Ramos (cell line): Measurements from ENCODE around the gene AGBL3.

Source experiments
- in situ Hi-C: fragments of 300-500 bp; cut with MboI; formaldehyde crosslinking; loops from one replicate; pipeline ENCODE4 v1.14.3; 2022; ENCODE audit warnings: low sequenced_read_pairs; ENCODE audit not compliant: unreplicated experiment

AGBL3 gene

DNA sequence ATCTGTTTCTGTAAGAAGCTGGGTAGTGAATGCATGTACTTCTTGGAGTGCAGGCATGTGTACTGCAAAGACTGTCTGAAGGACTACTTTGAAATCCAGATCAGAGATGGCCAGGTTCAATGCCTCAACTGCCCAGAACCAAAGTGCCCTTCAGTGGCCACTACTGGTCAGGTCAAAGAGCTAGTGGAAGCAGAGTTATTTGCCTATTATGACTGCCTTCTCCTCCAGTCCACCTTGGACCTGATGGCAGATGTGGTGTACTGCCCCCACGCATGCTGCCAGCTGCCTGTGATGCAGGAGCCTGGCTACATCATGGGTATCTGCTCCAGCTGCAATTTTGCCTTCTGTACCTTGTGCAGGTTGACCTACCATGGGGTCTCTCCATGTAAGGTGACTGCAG is 142.6 kb downstream of the AGBL3 start:
- in situ Hi-C loops = no loop called here

DNA sequence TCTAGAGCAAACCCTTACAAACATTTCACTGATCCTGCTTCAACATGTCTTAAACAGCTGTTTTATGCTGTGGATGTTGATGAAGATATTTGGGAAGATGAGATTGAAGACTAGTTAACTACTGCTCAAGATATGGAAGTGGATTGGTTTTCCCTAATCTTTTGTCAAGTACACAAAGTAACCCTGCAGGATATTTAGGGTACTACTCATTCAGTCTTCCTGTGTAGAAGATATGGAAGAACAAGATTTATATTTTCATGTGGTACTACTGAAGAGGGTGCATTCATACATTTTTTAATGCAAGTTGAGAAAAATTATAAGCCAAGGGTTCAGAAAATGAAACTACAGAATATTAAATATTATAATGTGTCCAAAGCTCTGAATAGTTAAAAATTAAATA is 143.3 kb downstream of the AGBL3 start:
- in situ Hi-C loops = no loop called here

DNA sequence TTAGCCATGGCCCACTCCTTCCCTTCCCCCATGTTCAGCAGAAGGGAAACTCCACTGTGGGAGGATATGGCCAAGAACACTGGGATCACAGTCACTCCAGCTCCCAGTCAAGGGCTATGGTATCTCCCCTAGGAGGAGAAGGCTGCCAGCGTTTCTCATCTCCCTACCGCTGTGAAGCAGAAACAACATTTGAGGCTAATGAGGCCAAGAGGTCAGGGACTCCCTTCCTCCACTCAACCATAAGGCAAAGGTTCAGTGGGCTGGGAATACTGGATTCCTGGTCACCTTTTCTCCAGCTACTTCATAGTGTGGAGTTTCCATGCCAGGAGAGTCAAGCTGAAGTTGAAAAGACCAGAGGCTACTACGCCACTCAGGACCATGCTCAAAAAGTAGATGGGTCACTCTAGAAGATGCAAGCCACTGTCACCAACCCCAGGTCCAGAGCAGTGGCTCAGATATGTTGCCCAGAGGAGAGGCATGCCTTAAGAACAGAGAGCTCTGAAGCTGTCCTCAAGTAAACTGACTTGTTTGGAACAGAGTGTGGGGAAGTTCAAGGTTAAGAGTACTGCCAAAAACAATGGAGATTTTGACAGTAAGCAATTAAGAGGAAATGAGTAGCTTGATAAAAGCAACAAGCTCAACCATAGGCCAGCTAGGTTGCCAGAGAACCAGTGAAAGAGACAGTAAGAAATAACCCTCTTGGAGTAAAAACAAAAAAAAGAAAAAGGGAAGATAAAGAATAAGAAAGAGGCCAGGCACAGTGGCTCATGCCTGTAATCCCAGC is 157.8 kb downstream of the AGBL3 start:
- in situ Hi-C loops = no loop called here

DNA sequence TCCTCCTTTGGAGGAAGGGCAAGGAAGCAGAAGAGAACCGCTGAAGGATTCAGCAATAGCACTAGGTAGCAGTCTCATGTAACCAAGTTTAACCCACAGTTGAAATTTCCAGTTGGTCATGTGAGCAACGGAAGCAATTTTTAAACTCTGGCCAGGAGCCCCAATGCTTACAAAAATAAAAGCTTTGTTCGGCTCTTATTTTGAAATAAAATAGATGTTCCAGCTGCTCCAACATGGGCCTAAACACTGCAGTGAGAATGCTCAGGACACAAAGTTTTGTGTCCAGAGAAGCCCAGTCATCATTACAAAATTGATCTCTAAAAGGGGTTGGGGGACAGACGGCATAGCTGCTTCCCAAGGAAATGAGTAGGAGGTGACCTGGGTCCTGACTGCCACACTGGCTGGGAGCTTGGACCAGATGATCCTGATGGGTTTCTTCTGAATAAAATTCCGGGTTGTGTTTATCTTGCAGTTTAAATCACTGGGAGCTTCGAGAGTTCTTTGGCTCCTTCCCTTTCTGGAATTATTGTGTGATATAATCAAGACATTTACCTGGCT is 161.1 kb downstream of the AGBL3 start:
- in situ Hi-C loops = no loop called here

DNA sequence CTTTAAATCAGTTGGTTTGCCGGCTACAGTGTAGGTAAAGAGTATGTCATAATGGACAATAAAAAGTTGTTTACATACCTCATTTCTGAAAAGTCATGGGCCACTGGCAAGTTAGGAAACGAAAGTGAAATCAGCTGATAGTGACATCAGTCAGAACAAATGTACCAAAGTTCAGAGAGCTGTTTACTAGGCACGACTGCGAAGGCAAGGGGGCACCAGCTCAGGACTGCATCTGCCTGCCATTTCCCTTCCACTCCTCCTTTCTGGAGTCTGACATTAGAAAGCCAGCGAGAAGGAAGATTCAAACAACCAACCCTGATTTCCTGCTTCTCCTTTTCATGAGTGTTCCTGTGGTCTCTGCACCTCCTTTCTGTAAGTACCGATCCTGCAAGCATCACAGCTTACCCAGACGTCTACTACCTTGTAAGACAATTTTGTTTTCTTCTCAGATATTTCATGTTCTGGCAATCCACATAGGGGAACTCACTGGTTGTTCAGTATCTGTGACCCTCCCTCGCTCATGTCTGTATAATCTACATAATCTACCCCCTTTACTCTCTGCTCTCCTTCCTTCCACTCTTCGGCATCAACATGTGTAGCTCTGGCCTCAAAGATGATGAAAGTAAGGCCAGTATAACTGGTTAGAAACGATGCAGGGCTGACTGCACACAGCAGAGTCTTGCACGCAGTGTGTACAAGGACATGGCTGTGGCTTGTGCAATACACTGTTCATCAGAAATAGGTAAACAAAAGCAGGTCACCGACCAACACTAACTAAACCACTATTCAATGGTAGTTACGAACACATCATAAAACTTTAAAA is 161.8 kb downstream of the AGBL3 start, which contains the start of gene TMEM140:
TMEM140 (plus strand) TSS at position 174 of the 823 bp plus-strand sequence. CDS start 16,370 bp downstream, outside the sequence.
- in situ Hi-C loops = no loop called here

DNA sequence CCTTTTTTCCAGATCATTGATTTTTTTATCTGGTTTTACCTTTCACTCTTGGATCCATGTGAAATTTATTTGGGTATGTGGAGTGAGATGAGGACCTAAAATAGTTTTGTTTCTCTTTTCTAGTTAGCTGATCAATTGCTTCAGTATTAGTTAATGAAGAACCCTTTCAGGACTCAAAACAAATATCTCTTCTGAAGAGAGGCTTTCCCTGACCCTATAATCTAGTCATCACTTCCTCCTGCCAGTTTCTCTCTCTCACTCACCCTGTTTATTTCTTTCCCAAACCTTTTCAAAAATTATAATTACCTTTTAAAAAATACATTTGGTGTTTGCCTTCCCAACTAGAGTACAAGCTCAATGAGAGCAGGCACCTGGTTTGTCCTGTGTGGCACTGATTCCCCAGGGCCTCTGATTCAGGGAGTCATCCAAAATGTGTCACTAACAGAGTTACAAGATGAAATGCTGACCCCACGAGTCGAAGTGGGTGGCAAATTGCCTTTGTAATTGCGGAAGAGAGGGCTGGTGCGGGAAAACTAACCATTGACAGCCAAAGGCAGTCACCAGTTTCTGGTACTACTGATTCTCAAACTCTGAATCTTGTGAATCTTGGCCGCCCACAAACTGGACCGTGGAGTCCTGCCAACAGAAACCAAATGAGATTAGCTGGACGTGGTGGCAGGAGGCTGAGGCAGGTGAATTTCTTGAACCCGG is 163.9 kb downstream of the AGBL3 start:
- in situ Hi-C loops = loop anchor here (25.0 kb wide), 2 partner anchors 1113 to 1212 kb away; no protein-coding TSS in a partner anchor

DNA sequence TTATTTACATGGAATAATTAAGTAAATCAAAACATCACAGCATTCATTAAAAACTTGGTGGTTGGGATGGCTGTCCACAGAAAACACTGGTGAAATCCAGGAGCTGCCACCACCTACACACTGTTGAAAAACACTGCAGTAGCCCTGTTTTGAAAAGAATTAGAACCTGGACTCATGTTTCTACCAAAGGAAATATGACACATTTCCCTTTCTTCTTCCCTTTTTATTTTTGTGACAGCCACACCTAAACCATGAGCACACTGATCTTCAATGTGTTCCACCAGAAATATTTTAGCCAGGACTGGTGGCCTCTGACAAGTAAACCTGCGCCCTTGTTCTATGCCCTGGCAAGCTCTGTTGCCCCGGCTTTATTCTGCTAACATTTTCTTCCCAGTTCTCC is 164.8 kb downstream of the AGBL3 start:
- in situ Hi-C loops = loop anchor here (25.0 kb wide), 2 partner anchors 1114 to 1211 kb away; no protein-coding TSS in a partner anchor

DNA sequence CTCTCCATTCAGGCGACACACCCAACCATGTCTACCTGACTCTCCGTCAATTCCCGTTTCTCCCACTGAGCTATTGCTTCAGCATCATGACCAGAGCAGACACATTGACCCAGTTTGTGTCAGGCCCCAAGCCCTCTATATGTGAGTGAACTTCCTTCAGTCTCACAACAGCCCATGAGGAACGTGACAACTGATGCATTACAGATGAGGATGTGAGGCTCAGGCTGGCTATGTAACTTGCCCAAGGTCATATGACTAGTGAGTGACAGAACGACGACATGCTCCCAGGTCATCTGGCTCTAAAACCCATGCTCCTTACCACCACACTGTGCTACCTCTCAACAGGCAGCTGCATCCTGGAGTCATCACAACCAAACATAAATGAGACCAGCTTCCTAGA is 165.2 kb downstream of the AGBL3 start:
- in situ Hi-C loops = loop anchor here (25.0 kb wide), 2 partner anchors 1114 to 1211 kb away; no protein-coding TSS in a partner anchor

DNA sequence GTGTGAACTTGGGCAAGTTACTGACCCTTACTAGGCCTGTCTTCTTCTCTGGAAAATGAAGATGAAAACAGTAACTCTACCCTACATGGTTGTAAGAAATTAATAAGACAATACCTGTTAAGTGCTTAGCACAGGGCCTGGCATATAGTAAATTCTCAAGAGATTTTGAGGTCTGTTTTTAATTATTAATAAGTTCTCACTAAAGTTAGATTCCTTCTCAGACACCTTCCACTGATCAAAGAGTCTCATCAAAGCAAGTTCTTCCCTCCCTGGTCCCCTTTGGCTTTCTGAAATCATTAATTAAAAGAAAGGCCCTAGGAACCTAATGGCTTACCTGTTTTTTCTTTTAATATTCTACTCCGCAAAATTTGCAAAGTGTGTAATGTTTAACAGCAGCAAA is 166.1 kb downstream of the AGBL3 start:
- in situ Hi-C loops = loop anchor here (25.0 kb wide), 2 partner anchors 1115 to 1210 kb away; no protein-coding TSS in a partner anchor

DNA sequence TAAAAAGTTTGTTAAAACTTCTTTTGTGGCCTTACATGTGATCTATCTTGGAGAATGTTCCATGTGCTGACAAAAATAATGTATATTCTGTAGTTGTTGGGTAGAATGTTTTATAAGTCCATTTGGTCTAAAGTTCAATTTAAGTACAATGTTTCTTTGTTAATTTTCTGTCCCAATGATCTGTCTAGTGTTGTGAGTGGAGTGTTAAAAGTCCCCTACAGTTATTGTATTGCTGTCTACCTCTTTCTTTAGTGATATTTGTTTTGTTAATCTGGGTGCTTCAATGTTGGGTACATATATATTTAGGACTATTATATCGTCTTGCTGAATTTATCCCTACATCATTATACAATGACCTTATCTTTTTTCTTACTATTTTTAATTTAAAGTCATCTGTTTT is 168.4 kb downstream of the AGBL3 start:
- in situ Hi-C loops = loop anchor here (25.0 kb wide), 2 partner anchors 1117 to 1208 kb away; no protein-coding TSS in a partner anchor

DNA sequence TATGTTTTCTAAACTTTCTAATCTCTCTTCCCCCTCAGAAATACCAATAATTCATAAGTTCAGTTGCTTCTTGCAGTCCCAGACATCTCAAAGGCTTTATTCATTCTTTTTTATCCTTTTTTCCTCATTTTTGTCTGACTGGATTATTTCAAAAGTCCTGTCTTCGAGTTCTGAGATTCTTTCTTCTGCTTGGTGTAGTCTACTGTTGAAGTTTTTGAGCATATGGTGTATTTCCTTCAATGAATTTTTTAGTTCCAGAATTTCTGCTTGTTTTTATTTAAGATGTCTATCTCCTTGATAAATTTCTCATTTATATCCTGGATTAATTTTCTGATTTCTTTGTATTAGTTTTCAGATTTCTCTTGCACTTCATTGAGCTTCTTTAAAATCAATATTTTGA is 170.0 kb downstream of the AGBL3 start:
- in situ Hi-C loops = loop anchor here (25.0 kb wide), 2 partner anchors 1119 to 1206 kb away; no protein-coding TSS in a partner anchor

DNA sequence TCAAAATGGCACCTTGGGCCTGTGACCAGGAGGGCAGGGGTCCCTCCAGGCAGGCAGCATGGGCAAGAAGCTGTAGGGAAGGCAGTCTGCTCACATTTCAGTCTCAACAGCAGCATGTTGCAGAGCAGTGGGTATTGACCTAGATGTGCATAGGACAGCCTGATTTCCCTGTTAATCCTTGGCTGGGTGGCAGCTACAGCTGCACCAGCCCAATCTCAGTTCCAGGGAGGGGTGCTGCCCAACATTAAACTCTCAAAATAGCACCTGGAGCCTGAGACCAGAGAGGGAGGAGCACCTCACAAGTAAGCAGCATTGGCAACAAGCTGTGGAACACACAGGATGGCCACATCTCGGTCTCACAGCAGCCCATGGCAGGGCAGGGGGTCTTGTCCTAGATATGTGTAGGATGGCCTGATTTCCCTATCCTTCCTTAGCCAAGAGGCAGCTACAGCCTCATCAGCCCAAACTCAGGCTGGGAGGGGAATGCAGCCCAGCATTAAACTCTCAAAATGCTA is 171.9 kb downstream of the AGBL3 start:
- in situ Hi-C loops = loop anchor here (25.0 kb wide), 2 partner anchors 1121 to 1204 kb away; no protein-coding TSS in a partner anchor

DNA sequence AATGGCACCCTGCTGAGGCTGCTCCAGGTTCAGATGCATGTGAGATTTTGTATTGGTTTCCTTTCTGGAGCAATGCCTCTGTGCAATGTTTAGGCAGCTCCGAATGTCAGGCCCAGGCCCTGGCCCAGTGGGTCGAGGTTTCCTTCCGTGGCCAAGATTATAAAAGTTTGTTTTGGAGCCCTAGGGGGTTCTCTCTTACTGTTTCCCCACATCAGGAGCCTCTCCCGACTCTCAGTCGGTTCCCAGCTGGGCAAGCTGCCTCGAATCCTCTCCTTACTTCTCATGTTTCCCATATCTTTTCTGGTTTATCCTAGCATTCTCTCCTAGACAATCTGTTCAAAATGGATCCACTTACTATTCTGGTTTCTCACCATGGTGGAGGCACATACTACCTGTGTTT is 172.6 kb downstream of the AGBL3 start:
- in situ Hi-C loops = loop anchor here (25.0 kb wide), 2 partner anchors 1122 to 1203 kb away; no protein-coding TSS in a partner anchor

DNA sequence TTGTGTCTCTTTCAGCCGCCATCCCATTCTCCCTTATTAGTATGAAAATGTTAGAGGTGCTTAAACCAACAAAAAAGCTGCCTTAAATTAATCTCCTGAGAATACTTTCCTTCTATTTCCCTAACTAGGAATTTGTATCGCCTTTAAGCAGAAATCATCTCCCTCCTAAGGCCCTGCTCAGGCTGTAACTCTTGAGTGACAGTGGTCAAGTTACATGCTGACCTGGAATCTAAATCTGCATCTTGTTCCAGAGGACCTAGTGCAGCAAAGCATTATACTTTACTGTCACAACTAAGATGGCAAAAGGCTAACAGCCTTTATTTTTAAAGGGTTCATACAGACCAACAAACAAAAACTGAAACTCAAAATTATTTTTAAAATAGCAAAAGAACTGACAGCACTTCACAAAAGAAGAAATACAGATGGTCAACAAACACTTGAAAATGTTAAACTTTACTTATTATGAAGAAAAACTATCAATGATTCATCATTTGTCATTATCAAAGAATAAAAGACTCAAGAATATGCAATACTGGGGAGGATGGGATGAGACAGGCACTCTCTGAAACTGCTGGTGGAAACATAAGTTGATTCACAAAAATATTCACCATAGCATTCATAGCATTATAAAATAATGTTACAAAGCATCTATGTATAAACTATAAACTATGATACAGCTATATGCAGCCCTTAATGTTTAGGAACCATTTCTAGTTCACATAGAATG is 173.2 kb downstream of the AGBL3 start:
- in situ Hi-C loops = loop anchor here (25.0 kb wide), 2 partner anchors 1122 to 1203 kb away; no protein-coding TSS in a partner anchor

DNA sequence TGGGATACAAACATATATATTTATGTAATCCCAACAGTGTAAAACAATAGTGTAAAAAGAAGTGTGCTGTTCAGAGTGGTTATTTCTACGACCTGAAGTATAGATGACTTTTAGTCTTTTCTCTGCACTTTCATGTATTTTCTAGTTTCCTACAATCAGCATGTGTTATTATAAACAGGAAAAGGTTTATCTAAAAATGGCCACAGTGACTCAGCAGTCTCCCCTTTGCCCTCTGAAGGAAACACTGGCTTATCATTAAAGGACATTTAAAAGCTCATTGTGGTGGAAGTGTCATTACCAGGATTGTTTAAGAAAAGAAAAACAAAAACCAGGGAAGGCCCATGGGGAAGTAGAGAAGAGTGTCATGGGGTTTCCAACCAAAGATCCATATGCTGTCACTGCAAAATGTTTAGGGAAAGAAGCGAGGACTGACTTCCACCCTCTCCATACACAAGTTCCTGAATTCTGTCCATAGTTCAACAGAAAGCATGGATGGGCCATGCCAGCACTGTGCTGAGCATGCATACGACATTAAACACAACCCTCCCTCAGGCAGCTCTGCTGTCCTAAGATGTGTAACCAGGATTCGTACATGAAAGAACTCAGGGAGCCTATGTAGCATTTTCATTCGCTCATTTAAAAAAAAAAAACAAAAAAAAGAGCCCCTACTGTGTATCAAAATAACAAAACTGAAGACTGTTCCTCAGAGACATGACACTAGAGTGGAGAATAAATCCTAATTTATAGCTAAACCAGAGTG is 174.0 kb downstream of the AGBL3 start:
- in situ Hi-C loops = loop anchor here (25.0 kb wide), 2 partner anchors 1123 to 1202 kb away; no protein-coding TSS in a partner anchor

DNA sequence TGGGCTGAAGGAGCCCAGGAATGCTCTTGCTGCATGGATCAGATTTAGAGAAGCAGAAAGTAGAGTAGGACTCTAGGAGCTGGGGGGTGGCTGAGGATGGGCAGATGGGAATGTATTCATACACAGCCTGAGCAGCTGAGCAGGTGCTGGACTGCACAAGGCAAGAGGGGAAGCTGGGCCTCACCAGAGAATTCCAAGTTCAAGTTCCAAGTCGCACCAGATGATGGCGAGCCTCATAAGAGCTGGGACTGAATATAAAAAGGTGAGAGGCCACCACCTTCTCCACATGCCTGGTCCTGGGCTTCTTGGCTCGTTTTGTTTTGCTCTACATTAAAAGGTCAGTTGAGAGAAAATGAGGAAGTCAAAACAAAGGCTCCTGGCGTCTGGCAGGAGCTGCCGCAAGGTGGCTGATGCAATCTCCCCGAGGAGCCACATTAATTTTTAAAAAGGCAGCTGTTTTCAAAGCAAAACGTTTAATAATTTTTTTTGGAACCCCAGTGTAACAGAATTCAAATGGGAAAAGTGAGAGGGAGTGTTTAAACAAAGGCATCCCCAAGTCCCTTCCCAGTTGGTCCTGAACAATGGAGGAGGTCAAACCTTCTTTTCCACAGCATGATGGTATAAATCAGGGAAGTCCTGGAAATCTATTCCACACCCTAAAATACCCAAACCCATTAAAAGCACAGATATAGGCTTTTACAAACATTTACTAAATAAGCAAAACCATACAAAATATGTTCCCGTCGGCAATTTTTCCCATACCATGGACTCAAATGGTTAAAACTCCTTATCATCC is 174.7 kb downstream of the AGBL3 start:
- in situ Hi-C loops = loop anchor here (25.0 kb wide), 2 partner anchors 1124 to 1201 kb away; no protein-coding TSS in a partner anchor

DNA sequence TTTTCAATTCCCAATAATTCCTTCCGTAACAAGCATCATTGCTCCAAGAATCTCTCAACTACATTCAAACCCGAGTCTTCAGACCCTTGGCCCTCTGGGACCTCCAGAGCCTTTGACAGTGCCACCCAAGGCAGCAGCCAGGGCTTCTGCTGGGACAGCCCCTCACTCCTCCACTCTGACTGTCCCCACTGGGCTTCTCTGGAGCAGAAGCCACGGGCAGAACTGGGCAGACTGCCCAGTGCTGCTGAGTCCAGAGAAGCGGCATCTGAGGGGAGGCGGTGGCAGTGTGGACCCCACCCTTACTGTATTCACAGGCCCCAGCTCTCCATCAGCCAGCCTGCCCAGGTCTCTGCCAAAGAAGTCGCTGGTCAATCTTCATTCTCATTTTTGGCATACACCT is 175.4 kb downstream of the AGBL3 start:
- in situ Hi-C loops = loop anchor here (25.0 kb wide), 2 partner anchors 1124 to 1201 kb away; no protein-coding TSS in a partner anchor
